ENCODE results near the gene MPRIP. TPM values are rescaled to one million over a fixed set of nuclear protein-coding genes. Genes with fewer than 3 reads are reported as not detected.
"Not testable (repeated sequence)": the region's sequence is repeated elsewhere in the genome, so short reads cannot be mapped to it uniquely, and the experiment has no call there.

The MPRIP gene
- polyA plus RNA-seq, 1 of the 3 experiments (the other 2 are of a cell fraction): 64.4 TPM

GRCh38 chr17:17011043-17011907, 31.0 kb upstream of the MPRIP start:
- not testable (repeated sequence) for H3K4me2 ChIP-seq, DNase-seq
- 7% methylated on average over 5 of the region's 12 CpGs for WGBS (ENCODE audit: low lambda C conversion rate)

GRCh38 chr17:17013828-17014747, 28.2 kb upstream of the MPRIP start:
- H3F3A ChIP-seq (replicated peaks; ENCODE audit: insufficient read depth); H3K4me2 ChIP-seq; H3K9ac ChIP-seq; H2AFZ ChIP-seq (ENCODE audit: low read depth); H3K27me3 ChIP-seq (ENCODE audit: insufficient read depth); H3K27ac ChIP-seq (ENCODE audit: low read depth in 2 of 2, low read length in 1 of 2); H3K79me2 ChIP-seq (ENCODE audit: insufficient read depth); H3K9me2 ChIP-seq; H3K4me1 ChIP-seq (ENCODE audit: control insufficient read depth in 1 of 2, insufficient read depth in 2 of 2, low read depth in 1 of 2, low read length in 1 of 2); POLR2A ChIA-PET; DNase-seq; H3K9me3 ChIP-seq; H3K36me3 ChIP-seq (replicated peaks in 1 of 2; ENCODE audit: control insufficient read depth in 1 of 2, insufficient read depth in 2 of 2, low read length in 1 of 2); H3K4me3 ChIP-seq (ENCODE audit: low read depth in 2 of 2, low read length in 1 of 2); H4K20me1 ChIP-seq (ENCODE audit: insufficient read depth); CTCF ChIA-PET: not testable (repeated sequence)
- 86% methylated on average over 5 of the region's 14 CpGs for WGBS (ENCODE audit: low lambda C conversion rate)

More at GRCh38 chr17:17011043-17011907, 31.0 kb upstream of the MPRIP start:
- H3K4me3 ChIP-seq (ENCODE audit: low read depth in 2 of 2, low read length in 1 of 2); CTCF ChIA-PET; H3K4me1 ChIP-seq (ENCODE audit: control insufficient read depth in 1 of 2, insufficient read depth in 2 of 2, low read depth in 1 of 2, low read length in 1 of 2); H4K20me1 ChIP-seq (ENCODE audit: insufficient read depth); H2AFZ ChIP-seq (ENCODE audit: low read depth); POLR2A ChIA-PET; H3F3A ChIP-seq (replicated peaks; ENCODE audit: insufficient read depth); H3K27me3 ChIP-seq (ENCODE audit: insufficient read depth); H3K9ac ChIP-seq; H3K9me3 ChIP-seq; H3K79me2 ChIP-seq (ENCODE audit: insufficient read depth); H3K27ac ChIP-seq (ENCODE audit: low read depth in 2 of 2, low read length in 1 of 2); H3K36me3 ChIP-seq (replicated peaks in 1 of 2; ENCODE audit: control insufficient read depth in 1 of 2, insufficient read depth in 2 of 2, low read length in 1 of 2); H3K9me2 ChIP-seq: not testable (repeated sequence)
- TF ChIP-seq JUND (IDR thresholded peaks at IDR 0.05) (0 out of 2 replicates have a peak, but pooled peaks have one; percentile 15), TCF12 (IDR thresholded peaks at IDR 0.05) (peak; percentile 25; the same call in 1 of the 2 replicates), NFIC (IDR thresholded peaks at IDR 0.05; ENCODE audit: borderline replicate concordance) (peak; percentile 35; the same call in 1 of the 2 replicates)

GRCh38 chr17:17014748-17015124, 27.5 kb upstream of the MPRIP start:
- H4K20me1 ChIP-seq (ENCODE audit: insufficient read depth); H3K9ac ChIP-seq; H3F3A ChIP-seq (replicated peaks; ENCODE audit: insufficient read depth); H3K4me3 ChIP-seq (ENCODE audit: low read depth in 2 of 2, low read length in 1 of 2); H3K4me1 ChIP-seq (ENCODE audit: control insufficient read depth in 1 of 2, insufficient read depth in 2 of 2, low read depth in 1 of 2, low read length in 1 of 2); POLR2A ChIA-PET; H3K9me2 ChIP-seq; H3K4me2 ChIP-seq; H3K27me3 ChIP-seq (ENCODE audit: insufficient read depth); H3K9me3 ChIP-seq; H3K36me3 ChIP-seq (replicated peaks in 1 of 2; ENCODE audit: control insufficient read depth in 1 of 2, insufficient read depth in 2 of 2, low read length in 1 of 2); CTCF ChIA-PET; DNase-seq; H2AFZ ChIP-seq (ENCODE audit: low read depth); H3K27ac ChIP-seq (ENCODE audit: low read depth in 2 of 2, low read length in 1 of 2); H3K79me2 ChIP-seq (ENCODE audit: insufficient read depth): not testable (repeated sequence)
- WGBS (ENCODE audit: low lambda C conversion rate): 55% methylated on average over 8 of the region's 9 CpGs
- TF ChIP-seq FOSL2 (IDR thresholded peaks at IDR 0.05; ENCODE audit: borderline replicate concordance, low read depth): 0 out of 2 replicates have a peak, but pooled peaks have one; percentile 12
- TF ChIP-seq EP300 (IDR thresholded peaks at IDR 0.05; ENCODE audit: borderline replicate concordance in 1 of 2, low read depth in 1 of 2, low read length in 1 of 2): 0 out of 4 replicates have a peak, but pooled peaks of 1 of the 2 experiments have one; percentile 11
